Measurements from ENCODE around the gene ITFG1.

Gene ITFG1

DNA sequence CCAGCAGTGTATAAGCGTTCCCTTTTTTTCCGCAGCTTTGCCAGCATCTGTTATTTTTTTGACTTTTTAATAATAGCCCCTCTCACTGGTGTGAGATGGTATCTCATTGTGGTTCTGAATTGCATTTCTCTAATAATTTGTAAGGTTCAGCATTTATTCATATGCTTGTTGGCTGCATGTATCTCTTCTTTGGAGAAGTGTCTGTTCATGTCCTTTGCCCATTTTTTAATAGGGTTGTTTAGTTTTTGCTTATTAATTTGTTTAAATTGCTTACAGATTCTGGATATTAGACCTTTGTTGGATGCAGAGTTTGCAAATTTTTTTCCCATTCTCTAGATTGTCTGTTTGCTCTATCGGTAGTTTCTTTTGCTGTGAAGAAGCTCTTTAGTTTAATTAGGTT, 27.2 kb upstream of the ITFG1 start:
- ChIA-PET CTCF (interaction anchor here (0.8 to 1.6 kb wide), 3 partner anchors 9 to 14 kb away, joined by 3 to 6 read pairs (median 4); no protein-coding TSS in a partner anchor), POLR2A (no interaction called here)
- TF ChIP-seq, protein P1, sequence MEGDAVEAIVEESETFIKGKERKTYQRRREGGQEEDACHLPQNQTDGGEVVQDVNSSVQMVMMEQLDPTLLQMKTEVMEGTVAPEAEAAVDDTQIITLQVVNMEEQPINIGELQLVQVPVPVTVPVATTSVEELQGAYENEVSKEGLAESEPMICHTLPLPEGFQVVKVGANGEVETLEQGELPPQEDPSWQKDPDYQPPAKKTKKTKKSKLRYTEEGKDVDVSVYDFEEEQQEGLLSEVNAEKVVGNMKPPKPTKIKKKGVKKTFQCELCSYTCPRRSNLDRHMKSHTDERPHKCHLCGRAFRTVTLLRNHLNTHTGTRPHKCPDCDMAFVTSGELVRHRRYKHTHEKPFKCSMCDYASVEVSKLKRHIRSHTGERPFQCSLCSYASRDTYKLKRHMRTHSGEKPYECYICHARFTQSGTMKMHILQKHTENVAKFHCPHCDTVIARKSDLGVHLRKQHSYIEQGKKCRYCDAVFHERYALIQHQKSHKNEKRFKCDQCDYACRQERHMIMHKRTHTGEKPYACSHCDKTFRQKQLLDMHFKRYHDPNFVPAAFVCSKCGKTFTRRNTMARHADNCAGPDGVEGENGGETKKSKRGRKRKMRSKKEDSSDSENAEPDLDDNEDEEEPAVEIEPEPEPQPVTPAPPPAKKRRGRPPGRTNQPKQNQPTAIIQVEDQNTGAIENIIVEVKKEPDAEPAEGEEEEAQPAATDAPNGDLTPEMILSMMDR (IDR thresholded peaks at IDR 0.05; ENCODE audit: control extremely low read depth, extremely low read depth, low read depth, missing control alignments), result no peak
- no peak for DNase-seq (ENCODE audit: extremely low spot score)

DNA sequence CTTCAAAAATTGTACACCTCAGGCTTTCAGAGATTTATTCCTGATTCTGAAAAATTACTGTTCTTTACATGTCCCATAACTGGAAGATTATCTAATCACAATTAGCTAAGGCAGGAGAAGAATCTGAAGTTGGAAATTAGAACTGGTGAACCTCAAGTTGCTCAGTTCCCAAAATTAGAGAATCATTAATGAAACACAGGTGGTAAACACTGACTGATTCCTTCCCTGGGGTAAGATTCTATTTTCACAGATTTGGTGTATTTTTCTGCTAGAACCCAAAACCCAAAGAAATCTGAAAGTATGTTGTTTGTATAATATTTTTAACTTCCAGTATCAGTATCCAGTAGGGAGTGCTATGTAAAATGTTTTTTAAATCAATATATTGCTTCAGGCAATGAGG, 26.0 kb upstream of the ITFG1 start:
- TF ChIP-seq, protein P1 (IDR thresholded peaks at IDR 0.05; ENCODE audit: control extremely low read depth, extremely low read depth, low read depth, missing control alignments), result no peak
- no peak for DNase-seq (ENCODE audit: extremely low spot score)
- POLR2A ChIA-PET, result no interaction called here
- CTCF ChIA-PET, result interaction anchor here (1.6 kb wide), 1 partner anchor 13 kb away, joined by 4 read pairs; no protein-coding TSS in a partner anchor

DNA sequence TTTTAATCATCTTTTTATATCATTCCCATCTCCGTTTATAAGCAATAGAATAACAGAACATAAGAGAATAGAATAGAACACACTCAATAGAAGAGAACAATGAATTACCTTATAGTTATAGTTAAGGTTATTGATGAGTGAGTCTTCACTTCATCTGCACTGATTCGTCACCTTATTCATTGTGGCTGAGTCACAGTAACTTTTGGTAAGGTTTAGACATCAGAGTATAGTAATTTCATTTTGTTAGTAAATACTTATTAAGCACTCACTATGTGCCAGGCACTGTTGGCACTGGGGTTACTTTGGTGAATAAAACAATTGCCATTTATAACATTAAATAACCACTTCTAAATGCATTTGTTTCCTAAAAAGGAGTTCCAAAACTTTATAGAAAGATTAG, 22.8 kb upstream of the ITFG1 start:
- no peak for DNase-seq (ENCODE audit: extremely low spot score)
- ChIA-PET POLR2A (no interaction called here), CTCF (interaction anchor here (0.8 kb wide), 1 partner anchor 34 kb away, joined by 3 read pairs; no protein-coding TSS in a partner anchor)
- TF ChIP-seq, protein P1 (IDR thresholded peaks at IDR 0.05; ENCODE audit: control extremely low read depth, extremely low read depth, low read depth, missing control alignments), result no peak

DNA sequence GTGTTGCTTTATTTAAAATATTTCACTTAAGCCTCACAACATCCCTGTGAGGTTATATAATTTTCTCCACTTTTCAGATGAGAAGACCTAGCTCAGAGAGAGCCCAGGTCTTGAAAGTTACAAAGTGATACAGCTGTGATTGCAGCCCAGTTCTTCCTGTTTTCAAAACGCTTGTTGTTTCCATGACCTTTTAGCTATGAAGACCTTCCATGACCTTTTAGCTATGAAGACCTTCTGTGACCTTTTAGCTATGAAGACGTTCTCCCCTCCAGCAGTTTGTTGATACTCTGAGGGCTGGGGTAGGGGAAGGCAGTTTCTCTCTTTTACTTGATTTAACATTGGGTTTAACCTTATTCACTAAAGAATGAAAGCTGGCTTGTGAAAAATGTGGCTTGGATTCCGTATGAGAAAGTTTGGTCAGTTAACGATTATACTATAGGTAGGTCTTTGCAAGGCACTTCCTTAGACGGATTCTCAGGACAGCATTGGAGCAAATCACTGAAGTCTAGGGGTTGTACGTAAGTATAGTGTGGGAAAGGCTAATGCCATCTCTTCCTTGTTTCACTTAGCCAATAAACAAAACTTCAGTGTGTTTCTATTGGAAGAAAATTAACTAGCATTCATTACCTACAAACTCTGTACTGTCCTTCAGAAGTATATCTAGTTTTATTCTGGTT, 21.0 kb upstream of the ITFG1 start:
- TF ChIP-seq, protein P1 (IDR thresholded peaks at IDR 0.05; ENCODE audit: control extremely low read depth, extremely low read depth, low read depth, missing control alignments), result no peak
- DNase-seq (ENCODE audit: extremely low spot score), result no peak
- CTCF ChIA-PET, result interaction anchor here (0.8 to 1.9 kb wide), 7 partner anchors 10 to 340 kb away, joined by 3 to 5 read pairs (median 3); partner anchors contain the start of genes ITFG1 and PHKB
- POLR2A ChIA-PET, result interaction anchor here (1.1 kb wide), 1 partner anchor 21 kb away, joined by 4 read pairs; the partner anchor contains the start of genes ITFG1 and PHKB

DNA sequence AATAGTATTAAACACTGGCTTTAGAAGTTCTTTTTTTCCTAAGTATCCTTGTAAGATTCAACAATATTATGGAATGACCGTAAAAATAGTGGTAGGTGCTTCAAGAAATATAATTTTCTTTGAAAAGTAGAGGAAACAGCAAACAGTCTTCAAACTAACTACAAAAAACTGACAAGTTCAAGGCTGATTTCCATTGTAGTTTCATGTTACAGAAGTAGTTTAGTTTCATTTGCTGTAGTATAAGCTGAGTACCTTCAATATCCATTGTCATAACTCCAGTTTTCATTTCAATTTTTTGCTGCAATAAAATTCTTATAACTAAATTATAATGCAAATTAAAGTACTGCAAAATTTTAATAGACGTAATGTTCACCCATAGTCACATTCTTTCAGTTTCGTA, 19.5 kb upstream of the ITFG1 start:
- ChIA-PET CTCF (interaction anchor here (1.1 to 1.9 kb wide), 6 partner anchors 13 to 338 kb away, joined by 3 to 7 read pairs (median 4); partner anchors contain the start of genes ITFG1 and PHKB), POLR2A (interaction anchor here (0.9 kb wide), 1 partner anchor 9 kb away, joined by 4 read pairs; no protein-coding TSS in a partner anchor)
- TF ChIP-seq, protein P1 (IDR thresholded peaks at IDR 0.05; ENCODE audit: control extremely low read depth, extremely low read depth, low read depth, missing control alignments), result no peak
- no peak for DNase-seq (ENCODE audit: extremely low spot score)

DNA sequence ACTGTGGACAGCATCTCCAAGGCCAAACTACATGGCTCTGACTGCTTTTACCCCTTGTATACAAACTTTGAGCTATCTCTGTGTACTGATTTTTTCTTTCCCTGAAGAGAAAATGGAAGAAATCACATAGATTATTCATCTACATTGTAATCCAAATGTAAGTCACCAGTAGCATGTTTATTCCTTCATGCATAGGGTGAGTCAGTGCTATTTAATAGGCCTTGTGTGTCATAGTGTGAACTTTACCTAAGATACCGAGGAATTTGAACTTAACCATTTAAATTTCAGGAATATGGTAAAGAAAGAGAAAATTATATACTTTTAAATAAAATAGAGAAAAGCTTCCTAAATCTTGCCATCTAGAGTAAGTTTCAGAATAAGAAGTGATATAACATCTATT, 16.8 kb upstream of the ITFG1 start:
- DNase-seq (ENCODE audit: extremely low spot score), result no peak
- ChIA-PET CTCF (interaction anchor here (0.8 to 1.4 kb wide), 2 partner anchors 9 to 18 kb away, joined by 3 read pairs; no protein-coding TSS in a partner anchor), POLR2A (no interaction called here)
- TF ChIP-seq, protein P1 (IDR thresholded peaks at IDR 0.05; ENCODE audit: control extremely low read depth, extremely low read depth, low read depth, missing control alignments), result no peak
